Psoas muscle (tissue), 8 donors: Measurements from ENCODE around the gene PODXL. TPM values are rescaled to one million over a fixed set of nuclear protein-coding genes. Genes with fewer than 3 reads are reported as not detected.

Experiments used
- ATAC-seq, 4 donors: fragments of 200-7000 bp; cut with Tn5 transposase; one replicate each; pipeline ENCODE4 v1.9.1; 2020; ENCODE audit warnings: moderate library complexity in 3 of 4, mild to moderate bottlenecking in 2 of 4
- DNase-seq, 2 donors: peaks; one replicate each; pipeline ENCODE4 v3.0.0-alpha.2; 2020
- H3K27ac ChIP-seq: fragments of 200-600 bp; one replicate; pipeline ENCODE4 v1.8.0; 2022
- H3K27me3 ChIP-seq, 3 donors: fragments of 200-600 bp in 1 of 3; one replicate each; pipeline versions ENCODE4 v1.6.1 to v1.8.0; 2013 to 2022; ENCODE audit warnings: low read length in 2 of 3, mild to moderate bottlenecking in 2 of 3, moderate library complexity in 1 of 3; ENCODE audit not compliant: insufficient read depth in 3 of 3
- H3K36me3 ChIP-seq, 2 donors: fragments of 200-600 bp in 1 of 2; one replicate each; pipeline versions ENCODE4 v1.6.1 to v1.8.0; 2013 to 2022; ENCODE audit warnings: low read depth in 1 of 2, mild to moderate bottlenecking in 1 of 2, moderate library complexity in 1 of 2; ENCODE audit not compliant: insufficient read depth in 1 of 2
- H3K4me1 ChIP-seq: fragments of 200-600 bp; one replicate; pipeline ENCODE4 v1.8.0; 2022
- H3K4me3 ChIP-seq: fragments of 200-600 bp; one replicate; pipeline ENCODE4 v1.8.0; 2022; ENCODE audit warnings: mild to moderate bottlenecking
- H3K9me3 ChIP-seq: fragments of 200-600 bp; one replicate; pipeline ENCODE4 v1.8.0; 2022
- WGBS, 3 donors: extraction: QIAGEN DNeasy Blood & Tissue Kit; methylation state at CpG; one replicate each; pipeline versions ENCODE4 v1.1.6 to v1.1.7; 2013; 5-methylcytosine and 5-hydroxymethylcytosine counted together
- intact Hi-C, 2 donors: fragments of 100-400 bp; cut with DNase I; formaldehyde crosslinking; loops; one replicate each; pipeline versions ENCODE4 v1.11.0 to v1.14.2; 2022
- polyA plus RNA-seq, 3 donors: library from polyadenylated mRNA; stranded (reverse); fragments of 200-250 nt; gene quantifications; one replicate each; pipeline ENCODE4 v1.2.3, GENCODE V29; 2013
- total RNA-seq, 4 donors: library from RNA; stranded (reverse); fragmentation: NEBNext Ultra II Directional in 2 of 4; extraction: Animal tissue kit (Norgen Biotek cat#: 25700) in 2 of 4; gene quantifications; one replicate each; pipeline versions ENCODE4 v1.2.1 to v1.2.4, GENCODE V29; 2021 to 2023
- TF ChIP-seq, protein P1 (sequence below): fragments of 200-600 bp; IDR thresholded peaks from one replicate; pipeline ENCODE4 v1.8.0; 2022; ENCODE audit warnings: antibody characterized with exemption
- donor health status: healthy with polysubstance abuse.
- donor health status: DM: no; HTN: no; CAD: no; lungs with moderate emphysema.
- donor health status: Bipolar disorder and iron deficiency.
- donor health status: healthy.
- donor health status: DM: yes; HTN: yes; CAD: no.
- donor health status: DM: no; HTN: no; CAD: no.
- donor health status: DM: no; HTN: no; CAD: no.
- donor health status: DM: yes; HTN: yes; CAD: no.

Gene PODXL
- total and polyA plus RNA-seq, 7 donors = 9.0 to 46.8 (median 16.2) TPM

DNA sequence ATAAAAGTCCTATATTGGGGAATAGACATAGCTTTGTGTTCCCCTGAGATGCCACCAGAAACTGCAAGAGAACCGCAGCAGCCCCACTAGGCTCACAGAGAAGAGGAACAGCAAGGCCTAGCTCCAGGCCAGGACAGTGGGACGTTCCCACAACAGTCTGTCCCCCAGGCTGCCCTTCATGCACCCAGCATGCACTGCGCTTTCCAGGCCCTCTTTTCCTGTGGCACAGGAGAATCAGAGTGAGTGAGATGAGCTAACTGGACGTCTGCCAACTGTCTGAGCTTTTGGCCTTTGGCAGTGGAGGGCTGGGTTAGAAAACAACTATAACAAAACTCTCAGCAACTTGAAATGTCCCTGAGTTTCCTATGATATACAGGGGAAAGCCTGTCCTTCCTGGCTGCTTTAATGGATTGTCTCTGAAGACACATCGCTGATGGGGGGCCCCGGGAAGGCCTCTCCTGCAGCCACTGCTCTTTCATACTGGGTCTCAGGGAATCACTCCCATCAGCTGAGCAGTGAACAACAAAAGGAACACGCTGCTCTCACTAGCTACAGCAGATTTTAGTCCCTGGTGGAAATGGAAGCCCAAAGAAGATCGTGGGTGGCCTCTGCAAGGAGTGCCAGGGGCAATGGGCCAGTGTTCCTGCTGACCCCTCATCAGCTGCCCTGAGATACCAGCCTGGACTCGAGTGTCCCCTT, 53.5 kb downstream of the PODXL start:
- Histone ChIP-seq H3K36me3 (peaks cover 0 to 37% of the 10 kb centered on the region in 2 donors), H3K4me1 (peaks cover 14% of the 10 kb centered on the region)

DNA sequence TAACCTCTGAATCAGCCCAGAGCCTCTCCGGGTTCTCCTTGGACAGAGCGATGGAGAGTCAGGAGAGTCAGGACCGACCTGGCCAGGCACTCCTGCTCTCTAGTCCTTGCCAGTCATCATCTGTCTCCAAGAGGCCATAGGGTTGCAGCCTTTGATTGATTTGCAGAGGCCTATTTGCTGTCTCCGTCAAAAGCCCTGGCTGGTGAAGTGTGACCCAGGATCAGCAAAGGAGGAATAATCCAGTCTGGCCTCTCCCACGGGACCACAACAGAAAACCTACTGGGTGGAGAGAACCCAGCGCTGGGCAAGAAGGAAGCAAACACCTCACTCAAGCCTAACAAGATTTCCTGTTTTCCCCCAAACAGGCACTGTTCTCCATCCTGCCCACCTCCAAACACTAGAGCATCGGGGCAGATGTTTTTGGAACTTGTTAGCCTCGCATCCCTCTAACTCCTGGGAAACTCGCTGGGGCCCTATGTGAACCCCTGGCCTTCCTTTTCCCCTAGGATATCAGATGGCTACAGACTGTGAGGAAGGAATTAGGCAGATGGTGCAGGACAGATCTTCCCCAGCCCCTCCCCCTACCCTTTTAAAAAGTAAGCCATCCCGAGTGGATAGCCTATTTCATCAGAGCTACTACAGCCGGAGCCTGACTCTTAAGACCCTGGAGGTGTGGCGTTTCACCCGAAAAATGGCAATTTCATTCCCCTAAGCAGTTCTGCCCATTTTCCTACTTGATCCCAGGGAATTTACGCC, 54.3 kb downstream of the PODXL start:
- DNase-seq = no peak

More for the DNA sequence above, 53.5 kb downstream of the PODXL start:
- peak in 3 of 4 donors; percentile 43 to 53 (median 50) for ATAC-seq
- intact Hi-C loops = no loop called here
- no peaks in the 10 kb centered on the region for H3K9me3 ChIP-seq
- TF ChIP-seq, protein P1, sequence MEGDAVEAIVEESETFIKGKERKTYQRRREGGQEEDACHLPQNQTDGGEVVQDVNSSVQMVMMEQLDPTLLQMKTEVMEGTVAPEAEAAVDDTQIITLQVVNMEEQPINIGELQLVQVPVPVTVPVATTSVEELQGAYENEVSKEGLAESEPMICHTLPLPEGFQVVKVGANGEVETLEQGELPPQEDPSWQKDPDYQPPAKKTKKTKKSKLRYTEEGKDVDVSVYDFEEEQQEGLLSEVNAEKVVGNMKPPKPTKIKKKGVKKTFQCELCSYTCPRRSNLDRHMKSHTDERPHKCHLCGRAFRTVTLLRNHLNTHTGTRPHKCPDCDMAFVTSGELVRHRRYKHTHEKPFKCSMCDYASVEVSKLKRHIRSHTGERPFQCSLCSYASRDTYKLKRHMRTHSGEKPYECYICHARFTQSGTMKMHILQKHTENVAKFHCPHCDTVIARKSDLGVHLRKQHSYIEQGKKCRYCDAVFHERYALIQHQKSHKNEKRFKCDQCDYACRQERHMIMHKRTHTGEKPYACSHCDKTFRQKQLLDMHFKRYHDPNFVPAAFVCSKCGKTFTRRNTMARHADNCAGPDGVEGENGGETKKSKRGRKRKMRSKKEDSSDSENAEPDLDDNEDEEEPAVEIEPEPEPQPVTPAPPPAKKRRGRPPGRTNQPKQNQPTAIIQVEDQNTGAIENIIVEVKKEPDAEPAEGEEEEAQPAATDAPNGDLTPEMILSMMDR = no peak
- no peaks in the 10 kb centered on the region for H3K27me3 ChIP-seq
- DNase-seq = peak; percentile 61 to 76
- no peak overlapping the region for H3K4me3 ChIP-seq
- 20 to 30% (median 23%) methylated on average over 9 of the region's 9 CpGs for WGBS, 3 donors
- H3K27ac ChIP-seq = peak overlapping the region; percentile 16

DNA sequence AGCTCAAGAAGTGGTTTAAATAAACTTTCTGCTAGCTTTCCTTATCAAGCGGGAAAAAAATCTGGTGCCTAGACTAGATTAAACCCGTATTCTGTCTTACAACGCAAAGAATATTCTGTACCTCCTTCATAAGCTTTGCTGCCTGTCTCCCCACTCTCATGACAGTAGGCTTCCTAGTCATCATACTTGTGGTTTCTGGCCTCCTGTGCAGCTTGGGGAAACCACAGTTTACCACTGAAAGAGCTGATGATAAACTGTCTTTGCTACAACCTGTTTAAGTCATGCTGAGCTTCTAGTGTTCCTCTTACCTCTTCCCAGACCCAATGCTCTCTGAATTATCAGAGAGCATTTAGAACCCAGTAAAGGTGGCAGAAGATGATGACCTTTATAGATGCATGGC, 55.0 kb downstream of the PODXL start:
- Histone ChIP-seq H3K4me1 (peaks cover 14% of the 10 kb centered on the region), H3K9me3 (no peaks in the 10 kb centered on the region), H3K4me3 (no peak overlapping the region), H3K36me3 (peaks cover 3 to 44% of the 10 kb centered on the region in 2 donors), H3K27ac (no peak overlapping the region), H3K27me3 (no peaks in the 10 kb centered on the region)
- 90 to 97% (median 96%) methylated on average over 3 of the region's 3 CpGs for WGBS, 3 donors
- intact Hi-C loops = no loop called here
- DNase-seq (no peak), ATAC-seq (peak in 1 of 4 donors; percentile 1)
- TF ChIP-seq, protein P1 = no peak

More for the DNA sequence above, 54.3 kb downstream of the PODXL start:
- H3K36me3 ChIP-seq = peaks cover 0 to 37% of the 10 kb centered on the region in 2 donors
- no peak overlapping the region for H3K4me3 ChIP-seq
- H3K27ac ChIP-seq = no peak overlapping the region
- TF ChIP-seq, protein P1 = no peak
- 50 to 56% (median 50%) methylated on average over 14 of the region's 14 CpGs for WGBS, 3 donors
- no peaks in the 10 kb centered on the region for H3K9me3 ChIP-seq
- H3K4me1 ChIP-seq = peaks cover 14% of the 10 kb centered on the region
- H3K27me3 ChIP-seq = no peaks in the 10 kb centered on the region
- ATAC-seq = peak in 3 of 4 donors; percentile 11 to 15 (median 12)
- intact Hi-C loops = no loop called here

DNA sequence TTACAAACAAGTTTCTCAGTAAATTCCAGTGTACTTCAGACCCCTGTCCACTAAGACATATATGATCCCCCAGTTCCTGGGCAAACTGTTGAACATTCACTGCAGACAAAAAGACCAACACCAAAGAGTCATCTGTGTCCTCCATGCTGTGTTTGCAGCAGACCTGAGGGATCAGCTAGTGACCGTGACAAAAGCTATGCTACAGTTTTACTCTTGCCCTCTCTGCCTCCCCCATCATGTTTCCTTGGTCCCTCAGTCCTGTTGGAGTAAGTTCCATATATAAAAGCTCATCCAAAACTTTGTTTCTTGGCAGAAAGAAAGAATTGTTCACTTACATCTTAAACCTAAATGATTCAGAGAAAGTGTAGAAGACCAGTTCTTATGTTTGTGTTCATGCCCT, 56.1 kb downstream of the PODXL start:
- Histone ChIP-seq H3K4me3 (no peak overlapping the region), H3K4me1 (peaks cover 14% of the 10 kb centered on the region), H3K36me3 (peaks cover 3 to 42% of the 10 kb centered on the region in 2 donors), H3K27ac (no peak overlapping the region), H3K27me3 (no peaks in the 10 kb centered on the region), H3K9me3 (no peaks in the 10 kb centered on the region)
- DNase-seq = no peak
- ATAC-seq = no peak
- intact Hi-C loops = no loop called here
- TF ChIP-seq, protein P1 = no peak
- WGBS, 3 donors = 91 to 95% (median 94%) methylated on average over 1 of the region's 1 CpG
